K562 (cell line): ENCODE measurements around the gene HMCN2. TPM values are rescaled to one million over a fixed set of nuclear protein-coding genes. Genes with fewer than 3 reads are reported as not detected.

Experiments
- HDAC1 ChIP-seq, 2 experiments: fragments of 450-650 bp; IDR thresholded peaks; 2 replicates each; pipeline ENCODE4 v1.6.1; 2016 to 2017; ENCODE audit warnings: inconsistent platforms in 1 of 2, mild to moderate bottlenecking in 1 of 2, moderate library complexity in 1 of 2
- PML ChIP-seq: IDR thresholded peaks from 2 replicates; pipeline ENCODE4 v1.6.1; 2012; ENCODE audit warnings: low read length, inconsistent platforms
- PURB ChIP-seq: sonication (generic); formaldehyde crosslinking; IDR thresholded peaks from 2 replicates; pipeline ENCODE4 v1.9.0; 2021; ENCODE audit warnings: low read depth, mild to moderate bottlenecking, missing genetic modification reagents
- WHSC1 ChIP-seq: IDR thresholded peaks from one replicate; pipeline ENCODE4 v1.6.1; 2012; ENCODE audit warnings: low read length, control low read depth, inconsistent platforms
- ZBTB40 ChIP-seq, 2 experiments: fragments of 450-650 bp in 1 of 2; sonication (generic) in 1 of 2; formaldehyde crosslinking in 1 of 2; IDR thresholded peaks; 2 replicates each; pipeline versions ENCODE4 v1.7.1 to v1.9.0; 2016 to 2022; ENCODE audit warnings: inconsistent platforms in 1 of 2, mild to moderate bottlenecking in 1 of 2, missing genetic modification reagents in 1 of 2
- ZNF217 ChIP-seq: sonication (generic); formaldehyde crosslinking; IDR thresholded peaks from 2 replicates; pipeline ENCODE4 v1.8.0; 2022; ENCODE audit warnings: mild to moderate bottlenecking, missing genetic modification reagents
- ZNF316 ChIP-seq: fragments of 450-650 bp; IDR thresholded peaks from 2 replicates; pipeline ENCODE4 v1.6.1; 2016
- polyA plus RNA-seq, 8 experiments: library from polyadenylated mRNA; depleted of rRNA in 4 of 8; stranded (reverse) in 5 of 8; unstranded in 3 of 8; fragments of >200 nt; fragmentation: Nextera tagmentation in 2 of 8; fragmentation: Illumina TruSeq in 1 of 8; extraction: Ambion mirVana in 2 of 8; extraction: Trizol in 1 of 8; gene quantifications; 2 replicates each; pipeline versions ENCODE4 v1.2.1 to v1.2.3, GENCODE V29; 2011 to 2014; ENCODE audit warnings: inconsistent platforms in 1 of 8, missing spikeins in 1 of 8
- total RNA-seq, 7 experiments: library from RNA; depleted of rRNA in 6 of 7; stranded (reverse); fragments of >200 nt in 6 of 7; fragmentation: Illumina TruSeq in 2 of 7; extraction: Trizol in 2 of 7; gene quantifications; 2 replicates each; pipeline versions ENCODE4 v1.2.1 to v1.2.3, GENCODE V29; 2011 to 2021; ENCODE audit warnings: low replicate concordance in 1 of 7

Gene HMCN2
- total and polyA plus RNA-seq, 9 of the 15 experiments (the other 6 are each of a cell fraction or from before 2014, with no cell fraction given): 0.01 TPM; not detected in 8

- TF ChIP-seq ZBTB40 (IDR thresholded peaks at IDR 0.05) (no peak), ZBTB40 (CRISPR knock-in tag; IDR thresholded peaks at IDR 0.05) (no peak), ZNF316 (no peak), ZNF217 (no peak), PML (no peak), PURB (CRISPR knock-in tag) (no peak), HDAC1 (IDR thresholded peaks at IDR 0.05) (no peak), WHSC1 (no peak)
Observed at GRCh38 chr9:130361873-130362362, 96.4 kb downstream of the HMCN2 start (continued).
